Kidney epithelial cell (primary cell): ENCODE measurements around the gene PXDC1. TPM values are rescaled to one million over a fixed set of nuclear protein-coding genes. Genes with fewer than 3 reads are reported as not detected.

Experiments used
- DNase-seq: peaks from one replicate; pipeline ENCODE4 v3.0.0-alpha.2; 2010; ENCODE audit warnings: low read depth
- H3K27me3 ChIP-seq: 2 replicates; pipeline ENCODE4 v1.6.0; 2011; ENCODE audit warnings: low read length; ENCODE audit not compliant: control insufficient read depth, insufficient read depth
- H3K36me3 ChIP-seq: 2 replicates; pipeline ENCODE4 v1.5.1; 2011; ENCODE audit warnings: low read length; ENCODE audit not compliant: control insufficient read depth, insufficient read depth
- H3K4me3 ChIP-seq: 2 replicates; pipeline ENCODE4 v1.5.1; 2011; ENCODE audit warnings: low read depth, mild to moderate bottlenecking, control low read depth, low read length
- total RNA-seq: library from RNA; depleted of rRNA; stranded (reverse); fragments of >200 nt; gene quantifications from 2 replicates; pipeline ENCODE4 v1.2.3, GENCODE V29; 2015
- TF ChIP-seq, protein P1 (sequence below): IDR thresholded peaks from 2 replicates; pipeline ENCODE4 v1.5.1; 2011; ENCODE audit warnings: mild to moderate bottlenecking, moderate library complexity, low read length, control low read depth, inconsistent platforms; ENCODE audit not compliant: insufficient read depth, poor library complexity, severe bottlenecking

The PXDC1 gene
- total RNA-seq, 1 donor from 2014 or later = 92.4 TPM

DNA sequence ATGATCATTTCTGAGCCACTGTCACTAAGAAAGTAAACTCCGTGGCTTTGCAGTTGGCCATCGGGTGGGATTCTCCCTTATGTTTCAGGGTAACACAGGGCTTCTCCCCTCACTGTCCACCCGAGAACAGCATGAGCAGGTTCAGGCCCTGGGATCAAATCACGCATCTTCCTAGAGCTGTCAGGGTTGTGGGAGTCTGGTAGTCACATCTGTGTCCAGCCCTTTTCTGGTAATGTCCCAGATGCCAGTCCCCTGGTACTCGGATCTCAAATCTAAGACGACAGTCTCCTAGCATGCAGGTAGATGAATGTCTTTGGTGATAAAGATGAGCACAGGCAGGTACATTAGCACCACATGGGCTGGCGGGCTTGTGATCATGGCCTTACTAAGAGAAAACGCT lies 4.8 kb downstream of the PXDC1 start:
- no peak for DNase-seq
- TF ChIP-seq, protein P1, sequence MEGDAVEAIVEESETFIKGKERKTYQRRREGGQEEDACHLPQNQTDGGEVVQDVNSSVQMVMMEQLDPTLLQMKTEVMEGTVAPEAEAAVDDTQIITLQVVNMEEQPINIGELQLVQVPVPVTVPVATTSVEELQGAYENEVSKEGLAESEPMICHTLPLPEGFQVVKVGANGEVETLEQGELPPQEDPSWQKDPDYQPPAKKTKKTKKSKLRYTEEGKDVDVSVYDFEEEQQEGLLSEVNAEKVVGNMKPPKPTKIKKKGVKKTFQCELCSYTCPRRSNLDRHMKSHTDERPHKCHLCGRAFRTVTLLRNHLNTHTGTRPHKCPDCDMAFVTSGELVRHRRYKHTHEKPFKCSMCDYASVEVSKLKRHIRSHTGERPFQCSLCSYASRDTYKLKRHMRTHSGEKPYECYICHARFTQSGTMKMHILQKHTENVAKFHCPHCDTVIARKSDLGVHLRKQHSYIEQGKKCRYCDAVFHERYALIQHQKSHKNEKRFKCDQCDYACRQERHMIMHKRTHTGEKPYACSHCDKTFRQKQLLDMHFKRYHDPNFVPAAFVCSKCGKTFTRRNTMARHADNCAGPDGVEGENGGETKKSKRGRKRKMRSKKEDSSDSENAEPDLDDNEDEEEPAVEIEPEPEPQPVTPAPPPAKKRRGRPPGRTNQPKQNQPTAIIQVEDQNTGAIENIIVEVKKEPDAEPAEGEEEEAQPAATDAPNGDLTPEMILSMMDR = no peak
- H3K4me3 ChIP-seq = no peak overlapping the region

DNA sequence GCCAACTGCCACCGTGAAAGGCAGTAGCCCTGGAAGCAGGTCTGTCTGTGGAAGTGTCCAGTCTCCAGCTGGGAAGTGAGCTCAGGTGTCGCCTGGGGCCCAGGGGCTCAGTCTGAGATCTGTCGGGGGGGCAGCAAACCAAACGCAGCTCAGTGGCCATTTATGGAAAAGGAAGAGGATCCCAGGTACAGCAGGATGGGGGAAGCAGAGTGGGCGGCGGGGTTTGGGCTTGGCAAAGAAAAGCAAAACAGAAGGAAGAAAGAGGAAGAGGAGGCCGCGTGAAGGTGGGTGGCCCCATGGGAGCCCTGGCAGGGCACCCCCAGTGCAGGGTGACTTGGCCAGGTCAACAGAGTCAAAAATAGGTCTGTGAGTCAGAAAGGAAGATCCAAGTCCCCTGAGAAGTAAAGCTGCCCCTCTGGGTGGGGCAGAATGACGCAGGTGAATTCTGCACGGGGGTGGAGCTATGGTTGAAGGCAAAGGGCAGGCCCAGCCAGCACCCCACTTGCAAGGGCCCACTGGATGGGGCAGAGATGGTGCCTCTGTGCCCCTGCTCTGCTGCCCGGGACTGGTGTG lies 5.3 kb downstream of the PXDC1 start:
- TF ChIP-seq, protein P1 = no peak
- no peaks in the 10 kb centered on the region for H3K27me3 ChIP-seq

More for the DNA sequence above, 4.8 kb downstream of the PXDC1 start:
- no peaks in the 10 kb centered on the region for H3K36me3 ChIP-seq
- H3K27me3 ChIP-seq = no peaks in the 10 kb centered on the region

DNA sequence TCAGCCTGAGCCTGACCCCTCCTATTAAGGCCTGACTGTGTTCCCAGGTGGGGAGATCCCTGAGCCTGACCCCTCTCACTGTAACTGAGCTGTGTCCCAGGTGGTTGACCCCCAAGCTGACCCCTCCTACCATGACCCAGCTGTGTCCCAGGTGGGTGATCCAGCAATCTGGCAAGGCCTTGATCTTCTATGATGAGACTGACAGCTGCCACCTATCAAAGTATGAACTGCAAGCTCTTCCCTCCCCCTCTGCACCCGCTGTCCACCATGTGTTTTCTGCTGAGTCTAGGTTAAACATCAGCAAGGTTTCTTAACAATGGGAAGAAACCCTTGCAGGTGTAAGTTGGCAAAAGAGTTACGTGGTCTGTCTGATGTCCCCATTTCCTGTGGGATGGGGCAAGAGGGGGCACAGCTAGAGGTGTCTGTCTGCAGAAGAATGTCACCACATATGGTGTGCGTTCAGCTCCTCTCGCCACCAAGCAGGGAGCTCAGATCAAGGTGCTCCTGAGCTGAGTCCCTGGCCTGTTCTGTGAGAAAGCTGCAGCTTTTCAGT lies 5.9 kb downstream of the PXDC1 start:
- DNase-seq = no peak
- TF ChIP-seq, protein P1 = no peak
- Histone ChIP-seq H3K27me3 (no peaks in the 10 kb centered on the region), H3K4me3 (no peak overlapping the region), H3K36me3 (no peaks in the 10 kb centered on the region)

More for the DNA sequence above, 5.3 kb downstream of the PXDC1 start:
- H3K4me3 ChIP-seq = no peak overlapping the region
- no peak for DNase-seq
- H3K36me3 ChIP-seq = no peaks in the 10 kb centered on the region

DNA sequence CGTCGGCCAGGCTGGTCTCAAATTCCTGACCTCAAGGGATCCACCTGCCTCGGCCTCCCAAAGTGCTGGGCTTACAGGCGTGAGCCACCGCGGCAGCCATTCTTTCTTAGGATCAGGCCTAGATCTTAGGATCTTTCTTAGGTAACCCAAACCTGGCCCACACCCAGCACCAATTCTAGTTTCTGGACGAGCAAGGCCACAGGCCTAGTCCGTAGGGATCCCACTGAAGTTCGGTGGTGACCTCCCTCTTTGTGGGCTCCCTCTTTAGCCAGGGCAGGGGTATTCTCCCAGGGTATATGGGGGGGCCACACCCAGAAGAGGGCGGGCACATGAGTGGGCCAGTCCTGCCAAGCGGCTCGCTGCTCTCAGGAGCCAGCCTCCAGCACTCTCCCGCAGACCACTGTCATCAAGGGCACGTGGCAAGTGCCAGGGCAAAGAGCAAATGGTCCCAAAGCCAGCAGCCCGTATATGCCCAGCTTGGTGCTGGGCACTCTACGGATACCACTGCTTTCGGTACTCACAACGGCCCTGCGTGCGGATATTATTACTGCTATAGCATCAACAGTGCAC lies 6.5 kb downstream of the PXDC1 start:
- no peaks in the 10 kb centered on the region for H3K27me3 ChIP-seq
- no peaks in the 10 kb centered on the region for H3K36me3 ChIP-seq
- no peak overlapping the region for H3K4me3 ChIP-seq
- no peak for DNase-seq
- TF ChIP-seq, protein P1 = no peak

DNA sequence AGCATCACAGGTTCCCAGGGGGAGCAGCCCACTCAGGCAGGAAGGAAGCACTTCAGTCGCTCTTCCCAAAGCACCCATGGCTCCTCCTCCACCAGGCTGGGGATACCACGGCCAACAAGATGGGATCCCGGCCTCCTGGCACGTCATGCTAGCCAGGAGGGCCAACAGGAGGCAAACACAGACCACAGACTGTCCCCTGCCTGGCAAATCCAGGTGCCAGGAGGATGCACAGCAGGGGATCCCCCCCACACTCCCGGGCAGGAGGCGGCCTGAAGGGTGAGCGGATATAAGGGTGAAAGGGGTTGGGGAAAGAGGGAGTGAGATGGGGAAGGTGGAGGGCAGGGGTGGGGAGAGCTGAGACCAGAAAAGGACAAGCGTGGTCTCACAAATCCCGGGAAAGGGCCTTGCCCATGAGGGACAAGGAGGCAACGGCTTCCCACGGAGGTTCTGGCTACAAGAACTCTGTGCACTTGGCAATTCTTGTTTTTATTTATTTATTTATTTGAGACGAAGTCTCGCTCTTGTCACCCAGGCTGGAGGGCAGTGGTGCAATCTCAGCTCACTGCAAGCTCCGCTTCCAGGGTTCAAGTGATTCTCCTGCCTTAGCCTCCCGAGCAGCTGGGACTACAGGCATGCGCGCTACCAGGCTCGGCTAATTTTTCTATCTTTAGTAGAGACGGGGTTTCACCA lies 7.2 kb downstream of the PXDC1 start:
- TF ChIP-seq, protein P1 = no peak
- H3K27me3 ChIP-seq = no peaks in the 10 kb centered on the region
- no peak for DNase-seq
- H3K36me3 ChIP-seq = no peaks in the 10 kb centered on the region
- H3K4me3 ChIP-seq = no peak overlapping the region

DNA sequence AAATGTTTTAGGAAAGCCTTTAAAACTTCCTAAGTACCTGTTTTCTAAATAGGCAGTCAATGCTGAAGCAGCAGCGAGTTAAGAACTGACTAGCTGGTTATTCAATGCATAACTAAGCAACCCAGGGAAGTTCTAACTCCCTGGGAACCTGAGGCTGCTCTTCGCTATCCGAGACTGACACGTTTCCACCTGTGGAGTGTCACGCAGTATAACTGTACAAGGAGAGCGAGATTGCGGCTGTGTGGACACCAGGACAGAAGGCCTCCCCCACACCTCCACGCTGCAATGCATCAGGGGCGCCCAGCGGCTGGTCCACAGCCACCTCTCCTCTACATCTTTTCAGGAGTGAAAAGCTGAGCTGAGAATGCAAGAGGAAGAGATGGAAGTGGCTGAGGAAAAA lies 8.0 kb downstream of the PXDC1 start:
- DNase-seq = no peak

More for the DNA sequence above, 8.0 kb downstream of the PXDC1 start:
- H3K27me3 ChIP-seq = no peaks in the 10 kb centered on the region
- no peaks in the 10 kb centered on the region for H3K36me3 ChIP-seq
- TF ChIP-seq, protein P1 = no peak
- no peak overlapping the region for H3K4me3 ChIP-seq
